Ectodermal cell (in vitro differentiated cells): ENCODE results near the gene GNAT1.

Experiments
- H3K27ac ChIP-seq: 2 replicates; pipeline ENCODE4 v1.7.0; 2013; ENCODE audit warnings: mild to moderate bottlenecking, low read depth, low read length; ENCODE audit not compliant: insufficient read depth, poor library complexity, severe bottlenecking
- H3K27me3 ChIP-seq: 2 replicates; pipeline ENCODE4 v1.7.0; 2013; ENCODE audit warnings: mild to moderate bottlenecking, low read length; ENCODE audit not compliant: insufficient read depth, control insufficient read depth, poor library complexity, severe bottlenecking
- H3K36me3 ChIP-seq: one replicate; pipeline ENCODE4 v1.7.0; 2013; ENCODE audit warnings: low read length; ENCODE audit not compliant: control insufficient read depth, insufficient read depth
- H3K4me1 ChIP-seq: one replicate; pipeline ENCODE4 v1.7.0; 2013; ENCODE audit warnings: low read length; ENCODE audit not compliant: control insufficient read depth, insufficient read depth
- H3K4me3 ChIP-seq: 2 replicates; pipeline ENCODE4 v1.7.0; 2013; ENCODE audit warnings: low read depth, low read length, control low read depth; ENCODE audit not compliant: insufficient read depth
- H3K9me3 ChIP-seq: 2 replicates; pipeline ENCODE4 v1.7.0; 2013; ENCODE audit warnings: mild to moderate bottlenecking, low read length, moderate library complexity; ENCODE audit not compliant: control insufficient read depth
- WGBS, 2 experiments: methylation state at CpG; one replicate each; pipeline ENCODE4 v1.1.7; 2013; ENCODE audit warnings: missing lambda C conversion rate in 2 of 2; 5-methylcytosine and 5-hydroxymethylcytosine counted together

Gene GNAT1

DNA sequence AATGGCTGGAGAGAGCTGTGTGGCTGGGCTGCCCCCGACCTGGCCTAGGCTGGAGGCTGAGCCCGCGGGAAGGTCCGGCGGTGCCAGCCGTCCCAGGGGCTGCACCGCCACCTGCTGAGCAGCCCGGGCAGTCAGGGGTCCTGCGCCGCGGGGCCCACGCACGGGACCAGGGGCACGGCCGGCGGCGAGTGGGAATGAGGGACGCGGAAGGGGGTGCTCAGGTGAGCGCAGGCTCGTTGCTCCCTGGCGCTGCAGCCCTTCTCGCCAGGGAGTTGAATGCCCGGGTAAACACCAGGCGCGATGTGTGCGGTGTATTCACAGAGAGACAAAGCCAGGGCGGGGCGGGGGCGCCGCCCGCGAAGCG lies 37.0 kb upstream of the GNAT1 start:
- Histone ChIP-seq H3K36me3 (no peaks in the 10 kb centered on the region), H3K27ac (no peak overlapping the region), H3K4me3 (peak overlapping the region; percentile 68), H3K4me1 (peaks cover 50% of the 10 kb centered on the region), H3K27me3 (peaks cover 33% of the 10 kb centered on the region), H3K9me3 (no peaks in the 10 kb centered on the region)
- WGBS, 2 experiments, result 3% methylated on average over 34 of the region's 34 CpGs

GRCh38 chr3:50154840-50155490 lies 36.4 kb upstream of the GNAT1 start, which contains the start of gene SEMA3F:
Gene SEMA3F, plus strand, starts transcription at chr3:50155324. Its CDS starts 4,299 bp downstream, at chr3:50159623.
- Histone ChIP-seq H3K4me1 (peaks cover 49% of the 10 kb centered on the region), H3K4me3 (peak within 1 kb of the TSS; percentile 68), H3K36me3 (no peaks in the 10 kb centered on the region), H3K9me3 (no peaks in the 10 kb centered on the region), H3K27me3 (peaks cover 33% of the 10 kb centered on the region), H3K27ac (no peak within 1 kb of the TSS)
- 0% methylated on average over 98 of the region's 98 CpGs for WGBS, 2 experiments

GRCh38 chr3:50155491-50155878 lies 35.9 kb upstream of the GNAT1 start:
- Histone ChIP-seq H3K36me3 (no peaks in the 10 kb centered on the region), H3K4me1 (peaks cover 49% of the 10 kb centered on the region), H3K9me3 (no peaks in the 10 kb centered on the region), H3K27ac (no peak overlapping the region), H3K4me3 (peak overlapping the region; percentile 68), H3K27me3 (peaks cover 33% of the 10 kb centered on the region)
- WGBS, 2 experiments, result 0 to 1% methylated on average over 37 of the region's 37 CpGs

- Histone ChIP-seq H3K9me3 (no peaks in the 10 kb centered on the region), H3K36me3 (no peaks in the 10 kb centered on the region), H3K27ac (no peak overlapping the region), H3K4me3 (peak overlapping the region; percentile 68), H3K4me1 (peaks cover 48% of the 10 kb centered on the region), H3K27me3 (peaks cover 33% of the 10 kb centered on the region)
- 7 to 12% methylated on average over 13 of the region's 13 CpGs for WGBS, 2 experiments
These were observed 35.5 kb upstream of the GNAT1 start for GRCh38 chr3:50155891-50156290.

DNA sequence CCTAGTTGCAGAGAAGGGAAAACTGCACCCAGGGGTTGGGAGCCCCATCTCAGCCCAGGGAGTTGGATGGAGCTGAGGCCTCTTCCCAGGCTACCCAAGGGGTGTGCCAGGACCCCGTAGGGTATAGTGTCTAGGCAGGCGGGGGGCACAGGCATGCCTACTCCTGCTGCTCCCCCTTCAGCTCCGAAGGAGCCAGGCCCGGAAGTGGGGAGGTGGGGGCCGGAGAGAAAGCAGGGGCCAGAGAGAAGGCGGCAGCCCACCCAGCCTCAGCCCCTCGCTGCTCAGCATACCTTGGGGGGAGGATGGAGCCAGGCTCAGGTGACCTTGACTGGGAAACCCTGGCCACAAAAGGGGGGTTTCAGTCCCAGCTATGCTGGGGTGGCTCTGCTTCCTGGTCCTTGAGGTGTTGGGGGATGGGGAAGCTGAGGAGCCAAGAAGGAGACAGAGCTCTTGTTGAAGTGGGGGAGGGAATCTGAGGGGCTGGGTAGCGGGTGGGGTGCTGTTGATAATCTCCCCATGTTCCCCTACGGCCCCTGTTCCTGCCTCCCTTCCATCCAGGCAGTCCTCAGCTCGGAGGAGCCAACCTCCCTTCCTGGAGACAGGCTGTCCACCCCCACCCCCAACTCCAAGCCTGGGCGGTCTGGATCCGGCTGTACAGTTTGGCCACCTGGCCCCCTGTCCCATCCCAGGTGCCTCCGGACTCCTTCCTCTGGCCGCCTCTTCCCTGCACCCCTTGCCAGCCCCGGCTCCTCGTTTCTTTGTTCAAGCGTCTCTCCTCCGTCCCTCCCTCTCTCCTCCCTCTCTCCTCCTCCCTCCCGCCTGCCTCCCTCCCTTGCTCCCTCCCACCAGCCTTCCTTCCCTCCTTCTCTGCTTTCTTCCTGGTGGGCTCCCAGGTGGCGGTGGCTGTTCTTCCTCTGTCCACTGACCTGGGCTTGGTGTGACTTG lies 34.6 kb upstream of the GNAT1 start:
- no peaks in the 10 kb centered on the region for H3K36me3 ChIP-seq
- H3K4me1 ChIP-seq, result peaks cover 45% of the 10 kb centered on the region
- no peaks in the 10 kb centered on the region for H3K9me3 ChIP-seq
- 14% methylated on average over 20 of the region's 20 CpGs for WGBS, 2 experiments
- H3K27me3 ChIP-seq, result peaks cover 33% of the 10 kb centered on the region
- no peak overlapping the region for H3K27ac ChIP-seq
- H3K4me3 ChIP-seq, result peak overlapping the region; percentile 68

DNA sequence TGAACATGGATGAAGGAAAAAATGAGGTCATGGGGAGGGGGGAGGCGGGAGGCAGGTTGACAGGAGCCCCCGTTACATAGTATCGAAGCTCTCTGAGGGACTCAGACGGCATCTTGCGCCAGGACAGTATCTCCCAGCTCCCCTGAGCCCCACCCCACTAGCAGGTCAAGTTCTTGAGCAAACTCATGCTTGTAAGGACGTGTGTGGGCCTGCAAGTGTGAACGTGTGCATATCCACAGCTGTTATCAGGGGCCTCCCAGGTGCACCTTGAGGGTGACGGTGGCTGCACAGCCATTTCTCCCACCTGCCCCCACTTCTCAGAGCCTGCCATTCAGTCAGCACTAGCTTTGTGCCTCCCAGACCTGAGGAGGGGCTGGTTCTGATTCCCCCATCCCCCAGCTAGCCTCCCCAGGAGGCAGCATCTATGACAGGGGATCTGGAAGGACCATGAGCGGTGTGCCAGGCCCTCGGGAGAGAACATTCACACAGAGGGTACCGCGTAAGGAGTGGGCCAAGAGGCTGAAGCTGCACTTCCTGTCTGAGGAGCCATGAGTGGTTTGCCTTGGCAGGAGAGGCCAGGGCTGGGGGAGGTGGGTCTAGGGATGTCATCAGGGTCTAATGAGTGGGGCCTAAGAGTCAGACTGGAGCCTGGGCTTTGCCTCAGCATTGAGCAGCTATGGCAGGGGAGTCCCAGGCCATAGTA lies 33.4 kb upstream of the GNAT1 start:
- H3K27me3 ChIP-seq, result peaks cover 32% of the 10 kb centered on the region
- H3K4me3 ChIP-seq, result peak overlapping the region; percentile 68
- H3K36me3 ChIP-seq, result peaks cover 3% of the 10 kb centered on the region
- H3K27ac ChIP-seq, result no peak overlapping the region
- no peaks in the 10 kb centered on the region for H3K9me3 ChIP-seq
- WGBS, 2 experiments, result 84 to 88% methylated on average over 12 of the region's 12 CpGs
- peaks cover 45% of the 10 kb centered on the region for H3K4me1 ChIP-seq

GRCh38 chr3:50158530-50159146 lies 32.8 kb upstream of the GNAT1 start:
- WGBS, 2 experiments, result 85% methylated on average over 10 of the region's 10 CpGs
- peaks cover 3% of the 10 kb centered on the region for H3K36me3 ChIP-seq
- H3K4me3 ChIP-seq, result no peak overlapping the region
- peaks cover 26% of the 10 kb centered on the region for H3K27me3 ChIP-seq
- H3K9me3 ChIP-seq, result no peaks in the 10 kb centered on the region
- H3K27ac ChIP-seq, result no peak overlapping the region
- peaks cover 45% of the 10 kb centered on the region for H3K4me1 ChIP-seq

DNA sequence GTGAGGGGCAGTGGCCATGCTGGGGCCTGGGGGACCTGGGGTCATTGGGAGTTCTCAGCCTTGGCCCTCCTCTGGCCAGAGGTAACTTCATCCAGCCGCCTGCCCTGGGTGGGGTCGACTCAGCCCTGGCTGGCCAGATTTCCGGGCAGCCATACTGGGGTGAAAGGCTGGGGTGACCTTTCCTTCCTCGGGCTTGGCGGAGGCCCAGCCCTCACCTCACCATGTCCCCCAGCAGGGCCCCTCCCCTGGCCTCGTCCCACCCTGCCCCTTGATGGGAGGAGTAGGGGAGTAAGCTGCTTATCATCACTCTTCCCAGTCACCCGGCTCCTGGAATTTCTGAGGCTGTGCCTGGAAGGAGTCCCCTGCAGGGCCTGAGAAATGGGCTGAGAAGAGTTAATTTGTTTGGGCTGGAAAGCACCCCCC lies 30.8 kb upstream of the GNAT1 start:
- Histone ChIP-seq H3K9me3 (no peaks in the 10 kb centered on the region), H3K36me3 (peaks cover 3% of the 10 kb centered on the region), H3K27me3 (peaks cover 12% of the 10 kb centered on the region), H3K4me1 (peaks cover 49% of the 10 kb centered on the region), H3K4me3 (no peak overlapping the region), H3K27ac (no peak overlapping the region)
- WGBS, 2 experiments, result 55 to 68% methylated on average over 6 to 7 of the region's 7 CpGs

- Histone ChIP-seq H3K27ac (no peak overlapping the region), H3K9me3 (no peaks in the 10 kb centered on the region), H3K36me3 (peaks cover 3% of the 10 kb centered on the region), H3K27me3 (peaks cover 4% of the 10 kb centered on the region), H3K4me1 (peaks cover 56% of the 10 kb centered on the region), H3K4me3 (no peak overlapping the region)
- WGBS, 2 experiments, result 95 to 96% methylated on average over 13 of the region's 13 CpGs
These were observed 30.1 kb upstream of the GNAT1 start for GRCh38 chr3:50161320-50161719.
